GM11168 (cell line): ENCODE results near the gene TLCD2.
"Not testable (repeated sequence)": the region's sequence is repeated elsewhere in the genome, so short reads cannot be mapped to it uniquely, and the experiment has no call there.

Experiments
- in situ Hi-C: fragments of 300-500 bp; cut with MboI; formaldehyde crosslinking; loops from one replicate; pipeline ENCODE4 v1.12.0; 2022; ENCODE audit warnings: low sequenced_read_pairs; ENCODE audit not compliant: unreplicated experiment

TLCD2 gene

GRCh38 chr17:1709971-1710806, at the start of gene TLCD2:
Gene TLCD2 (minus strand): TSS chr17:1710377. CDS start chr17:1710242, 135 bp downstream.
- in situ Hi-C loops, result no loop called here

GRCh38 chr17:1759529-1759928, 49.4 kb upstream of the TLCD2 start:
- in situ Hi-C loops, result no loop called here

GRCh38 chr17:1758807-1759206, 48.6 kb upstream of the TLCD2 start:
- in situ Hi-C loops, result no loop called here

- in situ Hi-C loops, result no loop called here
Measured at GRCh38 chr17:1755827-1756262, 45.7 kb upstream of the TLCD2 start.

GRCh38 chr17:1755252-1755826, 45.2 kb upstream of the TLCD2 start:
- in situ Hi-C loops, result no loop called here

- in situ Hi-C loops, result no loop called here
Measured at GRCh38 chr17:1754430-1755112, 44.4 kb upstream of the TLCD2 start.

GRCh38 chr17:1753767-1754429, 43.7 kb upstream of the TLCD2 start:
- in situ Hi-C loops, result no loop called here

- in situ Hi-C loops, result no loop called here
Measured at GRCh38 chr17:1752425-1753262, 42.5 kb upstream of the TLCD2 start.

- in situ Hi-C loops, result no loop called here
Measured at GRCh38 chr17:1750628-1751027, 40.5 kb upstream of the TLCD2 start.

GRCh38 chr17:1746975-1747543, 36.9 kb upstream of the TLCD2 start:
- in situ Hi-C loops, result no loop called here

GRCh38 chr17:1745513-1746020, 35.4 kb upstream of the TLCD2 start:
- in situ Hi-C loops, result no loop called here

- in situ Hi-C loops, result no loop called here
Measured at GRCh38 chr17:1744551-1745512, 34.7 kb upstream of the TLCD2 start.

- in situ Hi-C loops, result no loop called here
Measured at GRCh38 chr17:1743088-1743439, 32.9 kb upstream of the TLCD2 start.

- in situ Hi-C loops, result no loop called here
Measured at GRCh38 chr17:1742371-1743087, 32.4 kb upstream of the TLCD2 start, which contains the start of gene SERPINF2. Gene SERPINF2 (plus strand): TSS chr17:1742871. CDS start chr17:1744996, 2,125 bp downstream.

- in situ Hi-C loops, result not testable (repeated sequence)
Measured at GRCh38 chr17:1741899-1742298, 31.7 kb upstream of the TLCD2 start.

GRCh38 chr17:1737531-1738291, 27.5 kb upstream of the TLCD2 start:
- in situ Hi-C loops, result no loop called here
